Jurkat, Clone E6-1 (cell line): Measurements from ENCODE around the gene LAD1.
A peak's percentile ranks its signal among the peaks of the same experiment; 100 is the strongest.

Experiments used
- DNase-seq: peaks from one replicate; pipeline ENCODE4 v3.0.0-alpha.2; 2011; ENCODE audit warnings: low read depth, low spot score
- H3K4me3 ChIP-seq: 2 replicates; pipeline ENCODE4 v1.5.1; 2011; ENCODE audit warnings: mild to moderate bottlenecking, low read length, control low read depth, moderate library complexity

Gene LAD1

GRCh38 chr1:201397675-201398074 lies 1.4 kb downstream of the LAD1 start:
- DNase-seq = no peak

GRCh38 chr1:201396861-201397464 lies 2.2 kb downstream of the LAD1 start:
- no peak overlapping the region for H3K4me3 ChIP-seq
- DNase-seq = no peak

More at GRCh38 chr1:201397675-201398074, 1.4 kb downstream of the LAD1 start:
- H3K4me3 ChIP-seq = no peak overlapping the region

GRCh38 chr1:201395936-201396335 lies 3.2 kb downstream of the LAD1 start:
- DNase-seq = no peak
- H3K4me3 ChIP-seq = no peak overlapping the region

GRCh38 chr1:201394591-201394990 lies 4.5 kb downstream of the LAD1 start:
- H3K4me3 ChIP-seq = no peak overlapping the region
- no peak for DNase-seq

DNA sequence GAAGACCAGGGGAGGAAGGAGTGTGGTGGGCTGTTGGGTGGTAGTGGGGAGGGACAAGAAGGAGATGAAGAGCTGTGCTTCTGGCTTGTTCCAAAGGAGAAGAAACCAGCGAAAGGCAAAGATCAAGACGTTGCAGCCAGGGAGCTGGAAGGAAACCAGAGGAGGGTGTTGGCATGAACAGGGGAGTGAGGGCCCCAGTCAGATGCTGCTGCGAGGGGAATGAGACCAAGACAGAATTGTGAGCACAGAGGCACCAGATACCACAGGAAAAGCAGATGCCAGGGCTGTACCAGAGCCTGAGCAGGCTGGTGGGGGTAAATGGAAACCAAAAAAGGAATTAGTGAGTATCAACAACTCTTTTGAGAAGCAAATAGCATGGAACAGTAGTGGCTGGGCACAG lies 6.0 kb downstream of the LAD1 start:
- no peak for DNase-seq
- no peak overlapping the region for H3K4me3 ChIP-seq

GRCh38 chr1:201391651-201392511 lies 7.2 kb downstream of the LAD1 start:
- no peak for DNase-seq

GRCh38 chr1:201391225-201391624 lies 7.9 kb downstream of the LAD1 start:
- DNase-seq = no peak
- no peak overlapping the region for H3K4me3 ChIP-seq

More at GRCh38 chr1:201391651-201392511, 7.2 kb downstream of the LAD1 start:
- H3K4me3 ChIP-seq = no peak overlapping the region

GRCh38 chr1:201389051-201389450 lies 10.1 kb downstream of the LAD1 start:
- no peak for DNase-seq
- no peak overlapping the region for H3K4me3 ChIP-seq

GRCh38 chr1:201386208-201386607 lies 12.9 kb downstream of the LAD1 start:
- DNase-seq = no peak
- no peak overlapping the region for H3K4me3 ChIP-seq

GRCh38 chr1:201385299-201385891 lies 13.7 kb downstream of the LAD1 start:
- DNase-seq = peak; percentile 8

GRCh38 chr1:201384406-201384782 lies 14.7 kb downstream of the LAD1 start:
- DNase-seq = no peak

More at GRCh38 chr1:201385299-201385891, 13.7 kb downstream of the LAD1 start:
- H3K4me3 ChIP-seq = no peak overlapping the region

GRCh38 chr1:201383647-201384405 lies 15.3 kb downstream of the LAD1 start:
- no peak overlapping the region for H3K4me3 ChIP-seq
- no peak for DNase-seq

More at GRCh38 chr1:201384406-201384782, 14.7 kb downstream of the LAD1 start:
- H3K4me3 ChIP-seq = no peak overlapping the region

DNA sequence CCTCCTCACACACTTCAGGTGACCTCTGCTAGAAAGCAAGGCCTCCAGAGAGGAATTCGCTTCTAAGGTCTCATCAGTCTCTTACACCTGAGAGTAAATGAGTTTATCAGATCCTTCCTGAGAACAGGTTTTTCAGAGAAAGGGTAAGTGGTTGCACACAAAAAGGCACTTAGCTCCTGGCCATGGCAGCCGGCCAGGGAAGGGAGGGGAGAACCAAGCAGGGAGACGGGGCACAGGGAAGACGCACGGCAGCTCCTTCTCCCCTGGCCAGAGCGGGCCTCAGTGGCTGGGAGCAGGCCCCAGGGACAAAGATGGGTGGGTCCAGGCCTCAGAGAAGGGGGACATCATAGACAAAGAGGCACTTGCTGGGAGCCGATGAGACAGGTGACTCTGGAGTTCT lies 18.0 kb downstream of the LAD1 start:
- no peak for DNase-seq
- H3K4me3 ChIP-seq = no peak overlapping the region

DNA sequence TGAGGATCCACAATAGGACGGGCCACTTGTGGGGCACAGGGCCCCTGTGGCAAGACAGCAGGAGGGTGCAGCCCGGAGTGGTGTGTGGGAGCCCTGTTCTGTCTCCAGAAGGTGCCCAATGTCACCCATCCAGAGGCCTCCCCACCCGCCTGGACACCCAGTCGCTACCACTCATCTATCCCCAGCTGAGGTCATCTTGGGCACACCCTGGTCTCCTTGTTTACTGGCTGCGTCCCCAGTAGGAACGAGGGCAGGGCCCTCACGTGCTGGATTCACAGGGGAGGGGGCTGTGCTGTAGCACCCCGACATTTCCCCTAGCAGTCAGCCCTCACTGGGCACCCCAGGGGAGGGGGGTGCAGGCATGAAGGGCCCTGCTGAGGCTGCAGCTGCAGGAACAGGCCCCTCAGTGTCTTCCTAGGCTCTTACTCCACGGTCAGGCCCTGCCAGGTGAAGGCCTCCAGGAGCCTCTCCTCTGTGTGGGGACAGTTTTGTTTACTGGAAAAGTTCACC lies 19.3 kb downstream of the LAD1 start:
- DNase-seq = no peak
- H3K4me3 ChIP-seq = no peak overlapping the region

DNA sequence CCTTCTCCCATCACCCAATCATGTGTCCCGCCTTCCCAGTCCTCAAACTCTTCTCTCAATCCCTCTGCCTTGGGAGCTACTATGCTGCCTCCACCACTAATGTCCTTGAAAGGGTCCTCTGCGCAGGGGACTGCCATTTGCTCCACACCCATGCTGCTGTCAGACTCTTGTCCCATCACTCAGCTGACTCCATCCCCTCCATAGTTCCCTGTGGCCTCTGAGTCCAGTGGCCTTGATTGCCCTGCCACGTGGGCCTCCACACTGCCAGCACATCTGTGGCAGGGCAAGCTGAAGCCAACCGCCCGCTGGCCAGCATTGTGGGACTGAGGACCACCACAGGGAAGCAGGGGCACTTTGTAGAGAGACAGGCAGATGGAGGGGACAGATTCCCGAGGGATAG lies 20.3 kb downstream of the LAD1 start:
- no peak for DNase-seq
- no peak overlapping the region for H3K4me3 ChIP-seq

GRCh38 chr1:201377611-201378092 lies 21.5 kb downstream of the LAD1 start, which contains the start of gene TNNT2:
TNNT2 (minus strand) TSS chr1:201377680; CDS start chr1:201373254, 4,426 bp downstream.
- DNase-seq = no peak
- no peak within 1 kb of the TSS for H3K4me3 ChIP-seq

DNA sequence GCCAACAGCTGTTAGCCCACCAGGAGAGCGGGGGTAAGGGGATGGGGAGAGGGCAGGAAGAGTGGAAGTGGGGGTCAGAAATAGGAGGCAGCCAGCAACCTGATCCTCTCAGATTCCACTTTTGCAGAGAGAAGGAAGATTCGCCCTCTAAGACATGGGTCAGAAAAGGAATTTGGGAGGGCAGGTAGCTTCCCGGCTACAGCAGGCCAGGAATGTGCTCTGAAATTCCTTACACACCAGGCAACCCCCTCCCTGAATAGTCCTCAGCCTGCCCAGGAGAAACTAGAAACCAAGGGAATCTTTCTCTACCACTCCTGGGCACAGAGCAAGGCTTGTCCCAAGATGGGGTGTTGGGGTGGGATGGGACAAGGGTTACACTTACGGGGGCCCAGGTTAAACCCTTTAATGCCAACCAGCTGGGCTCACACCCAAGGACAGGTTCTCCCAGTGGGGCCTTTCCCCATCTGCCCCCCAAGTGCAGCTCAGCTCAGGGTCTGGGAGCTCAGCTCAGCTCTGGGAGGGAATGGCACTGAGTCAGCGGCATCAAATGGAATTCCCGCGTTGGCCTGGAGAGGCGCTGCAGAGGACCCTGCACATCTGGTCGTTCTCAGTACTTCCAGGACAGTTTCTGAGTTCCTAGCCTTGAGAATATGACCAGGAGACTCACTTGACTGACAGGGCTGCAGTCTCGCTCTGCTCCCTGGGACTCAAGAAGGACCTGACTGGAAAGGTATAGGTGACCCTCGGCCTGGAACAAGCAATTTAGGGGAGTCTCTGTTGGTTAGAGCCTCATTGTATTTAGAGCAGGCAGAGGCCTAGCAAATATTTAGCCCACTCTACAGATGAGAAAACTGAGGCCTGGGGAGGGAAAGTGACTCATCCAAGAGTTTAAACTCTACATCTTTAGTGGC lies 22.4 kb downstream of the LAD1 start:
- no peak for DNase-seq
- H3K4me3 ChIP-seq = no peak overlapping the region

DNA sequence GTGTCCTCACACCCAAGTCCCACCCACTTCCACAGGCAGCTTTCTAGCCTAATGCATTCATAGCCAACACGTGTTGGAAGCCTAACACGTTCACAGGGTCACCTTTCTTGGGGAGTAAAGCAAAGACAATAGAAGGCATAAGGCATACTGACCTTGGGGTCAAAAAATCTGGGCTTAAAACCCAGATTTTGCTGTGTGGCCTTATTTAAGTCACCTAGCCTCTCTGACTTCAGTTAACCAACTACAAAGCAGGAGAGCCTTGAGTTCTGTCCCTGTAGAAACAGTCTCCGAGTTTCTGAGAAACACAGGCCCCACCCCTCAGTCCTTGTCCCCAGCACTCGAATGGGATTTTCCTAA lies 23.0 kb downstream of the LAD1 start:
- no peak overlapping the region for H3K4me3 ChIP-seq
- no peak for DNase-seq
